ENCODE measurements around the gene CARNS1. TPM values are rescaled to one million over a fixed set of nuclear protein-coding genes. Genes with fewer than 3 reads are reported as not detected.

CARNS1 gene
- total and polyA plus RNA-seq, 4 donors = 0.05 to 0.19 (median 0.10) TPM

DNA sequence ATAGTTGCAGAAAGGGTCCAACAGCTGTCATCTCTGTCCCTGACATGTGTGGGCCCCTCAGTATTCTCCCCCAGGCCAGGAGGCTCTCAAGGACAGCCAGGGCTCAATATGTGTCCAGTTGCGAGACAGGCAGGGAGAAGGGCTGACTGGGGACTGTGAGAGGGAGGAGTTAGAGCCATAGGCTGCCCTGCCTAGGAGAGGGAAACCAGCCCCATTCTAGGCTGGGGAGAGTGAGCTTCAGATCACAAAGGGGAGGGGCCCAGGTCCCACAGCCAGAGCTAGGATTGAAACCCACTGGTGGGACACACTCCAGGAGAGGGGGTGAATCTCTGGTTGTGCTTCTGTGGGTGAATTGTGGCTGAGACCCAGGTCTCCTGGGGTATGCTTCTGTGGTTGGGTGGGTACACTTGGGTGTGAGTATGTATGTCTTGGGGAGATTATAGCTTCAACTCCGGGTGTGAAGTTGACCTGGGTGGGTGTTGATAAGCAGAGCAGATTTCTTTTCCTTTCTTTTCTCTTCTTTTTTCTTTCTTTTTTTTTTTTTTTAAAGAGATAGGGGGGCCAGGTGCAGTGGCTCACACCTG is 2.1 kb upstream of the CARNS1 start:
- Histone ChIP-seq H3K4me3 (ENCODE audit: low read depth in 1 of 3, low read length in 3 of 3) (no peak overlapping the region), H3K36me3 (ENCODE audit: control insufficient read depth in 4 of 4, insufficient read depth in 3 of 4, low read depth in 1 of 4, low read length in 3 of 4) (no peaks in the 10 kb centered on the region), H3K27ac (ENCODE audit: low read depth in 1 of 2, low read length in 2 of 2) (no peak overlapping the region), H3K9me3 (ENCODE audit: control insufficient read depth in 4 of 4, low read length in 3 of 4) (no peaks in the 10 kb centered on the region), H3K4me1 (ENCODE audit: control insufficient read depth in 4 of 4, insufficient read depth in 4 of 4, low read length in 3 of 4) (peaks cover under 1 to 12% (median 6%) of the 10 kb centered on the region in 4 donors), H3K9ac (ENCODE audit: low read depth in 1 of 2, low read length in 2 of 2) (no peak overlapping the region), H3K27me3 (ENCODE audit: control insufficient read depth in 4 of 4, insufficient read depth in 4 of 4, low read length in 3 of 4) (no peaks in the 10 kb centered on the region)
- peak; percentile 57 for DNase-seq (ENCODE audit: low spot score)
- TF ChIP-seq NR2F2 (IDR thresholded peaks at IDR 0.05) = no peak
- TF ChIP-seq, protein P1, sequence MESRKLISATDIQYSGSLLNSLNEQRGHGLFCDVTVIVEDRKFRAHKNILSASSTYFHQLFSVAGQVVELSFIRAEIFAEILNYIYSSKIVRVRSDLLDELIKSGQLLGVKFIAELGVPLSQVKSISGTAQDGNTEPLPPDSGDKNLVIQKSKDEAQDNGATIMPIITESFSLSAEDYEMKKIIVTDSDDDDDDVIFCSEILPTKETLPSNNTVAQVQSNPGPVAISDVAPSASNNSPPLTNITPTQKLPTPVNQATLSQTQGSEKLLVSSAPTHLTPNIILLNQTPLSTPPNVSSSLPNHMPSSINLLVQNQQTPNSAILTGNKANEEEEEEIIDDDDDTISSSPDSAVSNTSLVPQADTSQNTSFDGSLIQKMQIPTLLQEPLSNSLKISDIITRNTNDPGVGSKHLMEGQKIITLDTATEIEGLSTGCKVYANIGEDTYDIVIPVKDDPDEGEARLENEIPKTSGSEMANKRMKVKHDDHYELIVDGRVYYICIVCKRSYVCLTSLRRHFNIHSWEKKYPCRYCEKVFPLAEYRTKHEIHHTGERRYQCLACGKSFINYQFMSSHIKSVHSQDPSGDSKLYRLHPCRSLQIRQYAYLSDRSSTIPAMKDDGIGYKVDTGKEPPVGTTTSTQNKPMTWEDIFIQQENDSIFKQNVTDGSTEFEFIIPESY (IDR thresholded peaks at IDR 0.05) = no peak
- no peak for TF ChIP-seq TAF1 (conservative IDR thresholded peaks at IDR 0.05)
- TF ChIP-seq, protein P2, sequence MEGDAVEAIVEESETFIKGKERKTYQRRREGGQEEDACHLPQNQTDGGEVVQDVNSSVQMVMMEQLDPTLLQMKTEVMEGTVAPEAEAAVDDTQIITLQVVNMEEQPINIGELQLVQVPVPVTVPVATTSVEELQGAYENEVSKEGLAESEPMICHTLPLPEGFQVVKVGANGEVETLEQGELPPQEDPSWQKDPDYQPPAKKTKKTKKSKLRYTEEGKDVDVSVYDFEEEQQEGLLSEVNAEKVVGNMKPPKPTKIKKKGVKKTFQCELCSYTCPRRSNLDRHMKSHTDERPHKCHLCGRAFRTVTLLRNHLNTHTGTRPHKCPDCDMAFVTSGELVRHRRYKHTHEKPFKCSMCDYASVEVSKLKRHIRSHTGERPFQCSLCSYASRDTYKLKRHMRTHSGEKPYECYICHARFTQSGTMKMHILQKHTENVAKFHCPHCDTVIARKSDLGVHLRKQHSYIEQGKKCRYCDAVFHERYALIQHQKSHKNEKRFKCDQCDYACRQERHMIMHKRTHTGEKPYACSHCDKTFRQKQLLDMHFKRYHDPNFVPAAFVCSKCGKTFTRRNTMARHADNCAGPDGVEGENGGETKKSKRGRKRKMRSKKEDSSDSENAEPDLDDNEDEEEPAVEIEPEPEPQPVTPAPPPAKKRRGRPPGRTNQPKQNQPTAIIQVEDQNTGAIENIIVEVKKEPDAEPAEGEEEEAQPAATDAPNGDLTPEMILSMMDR (IDR thresholded peaks at IDR 0.05; ENCODE audit: low read depth, low read length, missing input control) = no peak
- TF ChIP-seq RAD21 (IDR thresholded peaks at IDR 0.05) = no peak
- TF ChIP-seq, protein P3, sequence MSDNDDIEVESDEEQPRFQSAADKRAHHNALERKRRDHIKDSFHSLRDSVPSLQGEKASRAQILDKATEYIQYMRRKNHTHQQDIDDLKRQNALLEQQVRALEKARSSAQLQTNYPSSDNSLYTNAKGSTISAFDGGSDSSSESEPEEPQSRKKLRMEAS (IDR thresholded peaks at IDR 0.05) = no peak
- TF ChIP-seq RXRA (IDR thresholded peaks at IDR 0.05) = no peak
- TF ChIP-seq HNF4G (IDR thresholded peaks at IDR 0.05) = no peak
- 78% methylated on average over 2 of the region's 2 CpGs for WGBS

- TF ChIP-seq YY1 (IDR thresholded peaks at IDR 0.05) = no peak
- TF ChIP-seq TAF1 (conservative IDR thresholded peaks at IDR 0.05) = no peak
- TF ChIP-seq HNF4A (conservative IDR thresholded peaks at IDR 0.05) = no peak
- TF ChIP-seq RXRA (IDR thresholded peaks at IDR 0.05) = no peak
- no peak for TF ChIP-seq FOXA2 (IDR thresholded peaks at IDR 0.05)
- TF ChIP-seq JUND (IDR thresholded peaks at IDR 0.05) = no peak
- no peak for TF ChIP-seq RAD21 (IDR thresholded peaks at IDR 0.05)
- no peak for TF ChIP-seq REST (IDR thresholded peaks at IDR 0.05)
- no peak for DNase-seq (ENCODE audit: low spot score)
- H3K27ac ChIP-seq (ENCODE audit: low read depth in 1 of 2, low read length in 2 of 2) = no peak overlapping the region
Measured at GRCh38 chr11:67416416-67417335, 1.2 kb downstream of the CARNS1 start.

More at GRCh38 chr11:67416416-67417335, 1.2 kb downstream of the CARNS1 start:
- Histone ChIP-seq H3K4me3 (ENCODE audit: low read depth in 1 of 3, low read length in 3 of 3) (no peak overlapping the region), H3K9me3 (ENCODE audit: control insufficient read depth in 4 of 4, low read length in 3 of 4) (no peaks in the 10 kb centered on the region), H3K27me3 (ENCODE audit: control insufficient read depth in 4 of 4, insufficient read depth in 4 of 4, low read length in 3 of 4) (no peaks in the 10 kb centered on the region), H3K4me1 (ENCODE audit: control insufficient read depth in 4 of 4, insufficient read depth in 4 of 4, low read length in 3 of 4) (peaks cover 21 to 38% (median 28%) of the 10 kb centered on the region in 4 donors), H3K9ac (ENCODE audit: low read depth in 1 of 2, low read length in 2 of 2) (no peak overlapping the region), H3K36me3 (ENCODE audit: control insufficient read depth in 4 of 4, insufficient read depth in 3 of 4, low read depth in 1 of 4, low read length in 3 of 4) (no peaks in the 10 kb centered on the region)
- WGBS = 74% methylated on average over 21 of the region's 21 CpGs

Data from liver (tissue), 9 donors.